DOHH2 (cell line): ENCODE measurements around the gene RAD51B.

Experiments
- H3F3A ChIP-seq: fragments of 200-600 bp; sonication (generic), shearing (Covaris generic); 2 replicates; pipeline ENCODE4 v1.6.0; 2016; ENCODE audit warnings: antibody characterized with exemption, mild to moderate bottlenecking; ENCODE audit not compliant: control insufficient read depth, insufficient read depth
- H3K27ac ChIP-seq: fragments of 200-600 bp; sonication (generic); 2 replicates; pipeline ENCODE4 v1.5.1; 2014; ENCODE audit warnings: low read depth, mild to moderate bottlenecking, low read length, moderate library complexity
- H3K27me3 ChIP-seq: fragments of 200-600 bp; sonication (generic); 2 replicates; pipeline ENCODE4 v1.6.1; 2014; ENCODE audit warnings: mild to moderate bottlenecking, low read length, mixed read lengths; ENCODE audit not compliant: control insufficient read depth
- H3K36me3 ChIP-seq: fragments of 200-600 bp; sonication (generic); 2 replicates; pipeline ENCODE4 v1.6.1; 2014; ENCODE audit warnings: mild to moderate bottlenecking, low read length, moderate library complexity, mixed read lengths; ENCODE audit not compliant: control insufficient read depth
- H3K4me1 ChIP-seq: fragments of 200-600 bp; sonication (generic); 2 replicates; pipeline ENCODE4 v1.6.1; 2014; ENCODE audit warnings: mild to moderate bottlenecking, low read length, mixed read lengths; ENCODE audit not compliant: control insufficient read depth
- H3K4me2 ChIP-seq: fragments of 200-600 bp; sonication (generic); 2 replicates; pipeline ENCODE4 v1.6.0; 2014; ENCODE audit warnings: mild to moderate bottlenecking, low read length, moderate library complexity
- H3K4me3 ChIP-seq: fragments of 200-600 bp; sonication (generic); 2 replicates; pipeline ENCODE4 v1.5.1; 2014; ENCODE audit warnings: mild to moderate bottlenecking, low read length, mixed read lengths
- H3K79me2 ChIP-seq: fragments of 200-600 bp; sonication (generic); 2 replicates; pipeline ENCODE4 v1.6.1; 2014; ENCODE audit warnings: mild to moderate bottlenecking, low read length, mixed read lengths; ENCODE audit not compliant: control insufficient read depth
- H3K9me2 ChIP-seq: fragments of 200-600 bp; sonication (generic); replicated peaks from 2 replicates; pipeline ENCODE4 v1.6.1; 2014; ENCODE audit warnings: mild to moderate bottlenecking, low read length, mixed read lengths; ENCODE audit not compliant: control insufficient read depth
- H3K9me3 ChIP-seq: fragments of 200-600 bp; sonication (generic); 2 replicates; pipeline ENCODE4 v1.6.1; 2014; ENCODE audit warnings: antibody characterized with exemption, low read length, mixed read lengths; ENCODE audit not compliant: control insufficient read depth, insufficient read depth
- H4K20me1 ChIP-seq: fragments of 200-600 bp; sonication (generic); 2 replicates; pipeline ENCODE4 v1.6.0; 2014; ENCODE audit warnings: low read depth, mild to moderate bottlenecking, antibody characterized with exemption, low read length, moderate library complexity; ENCODE audit not compliant: control insufficient read depth, insufficient read depth
- EZH2phosphoT487 ChIP-seq: fragments of 200-600 bp; sonication (generic); IDR thresholded peaks from 2 replicates; pipeline ENCODE4 v1.6.1; 2017; ENCODE audit warnings: borderline replicate concordance, mild to moderate bottlenecking, antibody characterized with exemption, low read length, moderate library complexity, mixed read lengths
- TF ChIP-seq, protein P1 (sequence below): fragments of 200-600 bp; sonication (generic); IDR thresholded peaks from one replicate; pipeline ENCODE4 v1.5.1; 2014; ENCODE audit warnings: antibody characterized with exemption, mild to moderate bottlenecking, low read depth, low read length; ENCODE audit not compliant: poor library complexity, severe bottlenecking

The RAD51B gene

DNA sequence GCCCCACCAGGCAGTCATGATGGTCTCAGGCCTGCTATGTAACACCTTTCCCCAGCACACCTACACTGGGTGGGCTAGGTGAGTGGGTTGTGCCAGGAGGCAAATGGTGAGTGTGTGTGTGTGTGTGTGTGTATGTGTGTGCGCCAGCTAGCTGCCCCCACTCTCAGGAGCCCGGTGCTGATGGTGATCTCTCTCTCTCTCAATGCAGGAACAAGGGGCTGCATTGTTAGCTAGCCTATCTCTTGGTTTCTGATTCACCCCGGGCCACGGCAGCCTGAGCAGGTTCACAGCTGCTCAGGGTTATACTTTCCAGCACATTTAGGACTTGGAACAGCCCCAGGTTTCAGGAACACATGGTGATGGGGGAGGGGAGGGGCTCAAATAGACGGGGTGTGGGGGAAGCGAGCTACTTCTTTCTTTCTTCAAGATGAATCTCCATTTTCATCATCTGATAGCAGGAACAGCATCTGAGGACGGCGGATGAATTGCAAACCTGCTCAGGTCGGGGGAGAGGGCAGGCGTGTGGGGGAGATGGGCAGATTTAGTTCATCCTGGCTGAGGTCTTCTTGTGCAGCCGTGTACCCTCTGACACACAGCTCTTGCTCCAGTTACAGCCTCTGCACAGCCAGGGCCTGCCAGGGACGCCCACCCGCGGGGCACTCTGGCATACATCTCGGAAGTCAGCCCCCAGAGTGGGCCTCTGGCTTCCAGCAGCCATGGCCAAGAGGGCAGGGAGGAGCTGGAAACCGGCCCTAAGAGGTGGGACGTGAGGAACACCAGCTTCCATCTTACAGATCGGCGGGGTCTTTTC is 835.6 kb downstream of the RAD51B start:
- Histone ChIP-seq H3K36me3 (no peaks in the 10 kb centered on the region), H4K20me1 (no peaks in the 10 kb centered on the region), H3F3A (no peaks in the 10 kb centered on the region), H3K9me2 (no peaks in the 10 kb centered on the region), H3K9me3 (no peaks in the 10 kb centered on the region), H3K27me3 (no peaks in the 10 kb centered on the region), H3K79me2 (no peaks in the 10 kb centered on the region), H3K4me2 (no peak overlapping the region), H3K27ac (no peak overlapping the region), H3K4me3 (no peak overlapping the region), H3K4me1 (no peaks in the 10 kb centered on the region)
- TF ChIP-seq, protein P1, sequence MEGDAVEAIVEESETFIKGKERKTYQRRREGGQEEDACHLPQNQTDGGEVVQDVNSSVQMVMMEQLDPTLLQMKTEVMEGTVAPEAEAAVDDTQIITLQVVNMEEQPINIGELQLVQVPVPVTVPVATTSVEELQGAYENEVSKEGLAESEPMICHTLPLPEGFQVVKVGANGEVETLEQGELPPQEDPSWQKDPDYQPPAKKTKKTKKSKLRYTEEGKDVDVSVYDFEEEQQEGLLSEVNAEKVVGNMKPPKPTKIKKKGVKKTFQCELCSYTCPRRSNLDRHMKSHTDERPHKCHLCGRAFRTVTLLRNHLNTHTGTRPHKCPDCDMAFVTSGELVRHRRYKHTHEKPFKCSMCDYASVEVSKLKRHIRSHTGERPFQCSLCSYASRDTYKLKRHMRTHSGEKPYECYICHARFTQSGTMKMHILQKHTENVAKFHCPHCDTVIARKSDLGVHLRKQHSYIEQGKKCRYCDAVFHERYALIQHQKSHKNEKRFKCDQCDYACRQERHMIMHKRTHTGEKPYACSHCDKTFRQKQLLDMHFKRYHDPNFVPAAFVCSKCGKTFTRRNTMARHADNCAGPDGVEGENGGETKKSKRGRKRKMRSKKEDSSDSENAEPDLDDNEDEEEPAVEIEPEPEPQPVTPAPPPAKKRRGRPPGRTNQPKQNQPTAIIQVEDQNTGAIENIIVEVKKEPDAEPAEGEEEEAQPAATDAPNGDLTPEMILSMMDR, result no peak
- TF ChIP-seq EZH2phosphoT487, result no peak

DNA sequence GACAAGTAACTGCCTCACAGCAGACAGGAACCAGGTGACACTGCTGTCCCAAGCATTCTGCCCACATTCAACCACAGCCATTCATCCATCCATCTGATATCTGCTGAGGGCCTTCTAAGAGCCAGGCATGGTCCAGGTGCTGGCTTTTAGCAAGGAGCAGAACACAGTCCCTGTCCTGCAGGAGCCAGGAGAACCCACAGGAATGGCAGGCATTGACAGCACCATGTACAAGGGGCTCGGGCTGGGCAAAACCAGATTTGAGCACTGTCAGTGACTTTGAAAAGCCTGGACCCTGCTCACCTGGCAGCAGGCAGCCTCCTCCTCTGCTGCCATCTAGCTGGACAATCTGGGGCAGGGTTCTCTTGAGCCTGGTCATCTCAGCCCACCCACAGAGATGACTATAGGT is 836.3 kb downstream of the RAD51B start:
- no peak overlapping the region for H3K27ac ChIP-seq
- H3F3A ChIP-seq, result no peaks in the 10 kb centered on the region
- H3K27me3 ChIP-seq, result no peaks in the 10 kb centered on the region
- no peaks in the 10 kb centered on the region for H3K79me2 ChIP-seq
- no peak overlapping the region for H3K4me3 ChIP-seq
- H3K4me1 ChIP-seq, result no peaks in the 10 kb centered on the region
- no peaks in the 10 kb centered on the region for H3K9me3 ChIP-seq
- H3K4me2 ChIP-seq, result no peak overlapping the region
- H4K20me1 ChIP-seq, result no peaks in the 10 kb centered on the region
- H3K9me2 ChIP-seq, result no peaks in the 10 kb centered on the region
- no peaks in the 10 kb centered on the region for H3K36me3 ChIP-seq
- TF ChIP-seq, protein P1, result no peak
- no peak for TF ChIP-seq EZH2phosphoT487

DNA sequence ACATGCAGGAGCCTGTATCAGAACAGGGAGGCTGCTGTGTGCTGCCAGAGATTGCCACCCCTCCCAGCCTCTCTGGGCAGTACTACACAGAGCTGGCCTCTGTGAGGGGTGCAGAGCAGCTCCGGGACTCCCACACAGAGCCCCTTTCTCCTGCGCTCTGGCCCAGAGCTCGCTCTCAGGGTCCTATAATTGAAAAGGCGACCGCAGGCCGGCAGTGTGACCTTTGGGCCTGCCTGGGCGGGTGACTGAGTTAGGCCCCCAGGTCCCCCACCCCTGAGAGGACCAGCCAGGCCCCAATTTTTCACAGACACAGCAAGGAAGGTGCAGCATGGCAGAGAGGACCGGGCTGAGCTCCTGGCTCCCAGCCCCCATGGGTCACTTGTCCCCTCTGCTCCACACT is 836.9 kb downstream of the RAD51B start:
- H3K4me3 ChIP-seq, result no peak overlapping the region
- H3K9me3 ChIP-seq, result no peaks in the 10 kb centered on the region
- no peaks in the 10 kb centered on the region for H3F3A ChIP-seq
- H3K4me2 ChIP-seq, result no peak overlapping the region
- H3K4me1 ChIP-seq, result no peaks in the 10 kb centered on the region
- H4K20me1 ChIP-seq, result no peaks in the 10 kb centered on the region
- H3K36me3 ChIP-seq, result no peaks in the 10 kb centered on the region
- H3K79me2 ChIP-seq, result no peaks in the 10 kb centered on the region
- H3K27me3 ChIP-seq, result no peaks in the 10 kb centered on the region
- H3K9me2 ChIP-seq, result no peaks in the 10 kb centered on the region
- no peak overlapping the region for H3K27ac ChIP-seq
- TF ChIP-seq, protein P1, result no peak
- no peak for TF ChIP-seq EZH2phosphoT487
